ENCODE data around the gene TMEM109.

- TF ChIP-seq EP300 (IDR thresholded peaks at IDR 0.05; ENCODE audit: borderline replicate concordance) (no peak), EGR1 (IDR thresholded peaks at IDR 0.05) (no peak), RAD21 (IDR thresholded peaks at IDR 0.05; ENCODE audit: low read depth) (no peak), YY1 (IDR thresholded peaks at IDR 0.05; ENCODE audit: low read depth) (no peak), FOXM1 (IDR thresholded peaks at IDR 0.05; ENCODE audit: borderline replicate concordance, low read depth) (no peak), ZBTB7A (IDR thresholded peaks at IDR 0.05; ENCODE audit: low read depth) (no peak), TEAD4 (IDR thresholded peaks at IDR 0.05) (no peak)
Measured at GRCh38 chr11:60933416-60934123, 19.6 kb downstream of the TMEM109 start.
